Cardiac fibroblast (primary cell): ENCODE measurements around the gene SYNPO.
A peak's percentile ranks its signal among the peaks of the same experiment; 100 is the strongest.

Experiments
- DNase-seq, 2 donors: peaks; one replicate each; pipeline versions ENCODE4 v3.0.0 to v3.0.0-alpha.2; 2010; ENCODE audit warnings: low read depth in 2 of 2
- H3K4me3 ChIP-seq, 2 donors: replicated peaks in 1 of 2; 1 replicate in 1 of 2; 2 replicates in 1 of 2; pipeline ENCODE4 v1.5.1; 2011; ENCODE audit warnings: low read depth in 2 of 2, low read length in 2 of 2, mild to moderate bottlenecking in 2 of 2, moderate library complexity in 1 of 2
- TF ChIP-seq, protein P1 (sequence below): IDR thresholded peaks from one replicate; pipeline ENCODE4 v1.5.1; 2011; ENCODE audit warnings: low read depth, mild to moderate bottlenecking, low read length, inconsistent platforms

The SYNPO gene

GRCh38 chr5:150651382-150651781, 10.9 kb downstream of the SYNPO start:
- DNase-seq, result no peak
- H3K4me3 ChIP-seq, result no peak overlapping the region
- TF ChIP-seq, protein P1, sequence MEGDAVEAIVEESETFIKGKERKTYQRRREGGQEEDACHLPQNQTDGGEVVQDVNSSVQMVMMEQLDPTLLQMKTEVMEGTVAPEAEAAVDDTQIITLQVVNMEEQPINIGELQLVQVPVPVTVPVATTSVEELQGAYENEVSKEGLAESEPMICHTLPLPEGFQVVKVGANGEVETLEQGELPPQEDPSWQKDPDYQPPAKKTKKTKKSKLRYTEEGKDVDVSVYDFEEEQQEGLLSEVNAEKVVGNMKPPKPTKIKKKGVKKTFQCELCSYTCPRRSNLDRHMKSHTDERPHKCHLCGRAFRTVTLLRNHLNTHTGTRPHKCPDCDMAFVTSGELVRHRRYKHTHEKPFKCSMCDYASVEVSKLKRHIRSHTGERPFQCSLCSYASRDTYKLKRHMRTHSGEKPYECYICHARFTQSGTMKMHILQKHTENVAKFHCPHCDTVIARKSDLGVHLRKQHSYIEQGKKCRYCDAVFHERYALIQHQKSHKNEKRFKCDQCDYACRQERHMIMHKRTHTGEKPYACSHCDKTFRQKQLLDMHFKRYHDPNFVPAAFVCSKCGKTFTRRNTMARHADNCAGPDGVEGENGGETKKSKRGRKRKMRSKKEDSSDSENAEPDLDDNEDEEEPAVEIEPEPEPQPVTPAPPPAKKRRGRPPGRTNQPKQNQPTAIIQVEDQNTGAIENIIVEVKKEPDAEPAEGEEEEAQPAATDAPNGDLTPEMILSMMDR, result no peak

- no peak overlapping the region for H3K4me3 ChIP-seq
- no peak for DNase-seq
- TF ChIP-seq, protein P1, result no peak
Observed at GRCh38 chr5:150651924-150652671, 11.6 kb downstream of the SYNPO start.

DNA sequence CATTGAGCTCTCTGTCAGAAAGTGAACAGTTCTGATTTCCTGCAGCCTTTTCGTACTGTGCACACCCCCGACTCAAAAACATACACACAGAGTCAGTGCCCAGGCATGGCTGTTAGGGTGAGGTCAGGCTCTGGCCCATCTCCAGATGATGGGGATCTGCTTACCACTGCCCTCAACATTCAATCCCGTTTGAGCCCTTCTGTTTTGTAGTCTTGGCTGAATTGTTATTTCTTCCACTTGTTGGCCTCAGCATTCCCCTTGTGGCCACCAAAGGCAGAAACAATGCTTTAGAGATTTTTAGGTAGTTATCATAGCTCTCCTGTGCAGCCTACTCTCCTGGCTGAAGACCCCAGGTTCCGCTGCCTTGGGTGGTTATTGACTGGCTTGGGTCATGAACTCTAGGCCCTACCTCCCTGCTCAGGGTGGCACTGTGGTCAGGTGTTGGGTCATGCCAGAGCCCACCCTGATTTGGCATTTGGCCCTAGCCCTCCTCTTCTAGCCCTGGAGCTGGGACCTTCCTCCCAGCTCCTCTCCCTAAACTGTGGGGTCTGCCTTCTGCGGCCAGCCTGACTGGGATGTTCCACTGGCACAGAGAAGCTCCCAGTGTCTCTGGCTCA, 12.8 kb downstream of the SYNPO start:
- TF ChIP-seq, protein P1, result peak; percentile 52
- peak; percentile 51 to 60 for DNase-seq
- no peak overlapping the region for H3K4me3 ChIP-seq

DNA sequence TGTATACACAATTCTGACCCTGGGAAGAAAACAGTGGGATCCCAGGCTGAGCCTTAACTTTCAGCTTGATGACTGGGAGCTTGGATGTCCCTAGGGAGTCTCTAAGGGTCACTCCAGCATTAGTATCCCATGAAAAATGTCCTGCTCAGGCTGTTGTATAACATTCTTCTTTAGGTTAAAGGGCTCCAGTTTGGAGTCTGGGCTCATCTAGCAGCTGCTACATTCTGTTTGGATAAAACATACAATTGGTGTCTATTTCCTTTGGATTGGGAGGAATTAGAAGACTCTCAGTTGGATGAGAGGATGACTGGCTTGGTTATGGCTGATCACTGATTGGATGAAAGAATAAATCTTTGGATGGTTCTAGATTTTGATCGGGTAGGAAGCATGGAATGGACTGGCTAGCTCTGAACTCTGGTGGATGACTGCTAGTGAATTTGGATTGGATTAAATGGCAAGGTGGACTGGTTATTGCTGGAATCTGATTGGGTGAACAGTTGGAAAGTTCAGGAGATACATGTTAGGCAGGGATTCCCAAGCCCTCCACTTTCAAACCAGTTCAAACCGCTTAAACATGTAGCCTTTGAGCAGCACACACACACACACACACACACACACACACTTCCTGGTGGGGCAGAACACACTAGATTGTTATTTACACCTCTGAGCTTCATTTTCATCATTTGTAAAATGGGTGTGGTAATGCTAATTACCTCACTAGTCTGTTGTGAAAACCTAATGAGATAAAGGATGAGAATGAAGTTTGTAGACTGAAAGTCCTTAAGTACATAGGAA, 13.5 kb downstream of the SYNPO start:
- TF ChIP-seq, protein P1, result no peak
- DNase-seq, result no peak
- H3K4me3 ChIP-seq, result no peak overlapping the region

DNA sequence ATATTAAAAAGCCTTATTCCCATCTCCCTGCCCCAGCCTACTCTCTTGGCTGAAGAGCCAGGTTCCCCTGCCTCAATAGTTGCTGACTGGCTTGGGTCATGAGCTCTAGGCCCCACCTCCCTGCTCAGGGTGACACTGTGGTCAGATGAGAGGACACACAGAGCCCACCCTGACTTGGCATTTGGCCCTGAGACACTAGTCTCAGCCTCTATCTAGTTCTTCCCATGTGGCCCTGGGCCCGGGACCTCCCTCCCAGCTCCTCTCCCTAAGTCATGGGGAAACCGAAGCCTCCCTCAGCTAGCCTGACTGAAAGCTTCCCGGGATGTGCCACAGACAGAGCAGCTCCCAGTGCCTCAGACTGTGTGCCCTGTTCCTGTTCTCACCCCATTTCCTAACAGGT, 14.8 kb downstream of the SYNPO start:
- no peak overlapping the region for H3K4me3 ChIP-seq
- DNase-seq, result no peak
- TF ChIP-seq, protein P1, result no peak

DNA sequence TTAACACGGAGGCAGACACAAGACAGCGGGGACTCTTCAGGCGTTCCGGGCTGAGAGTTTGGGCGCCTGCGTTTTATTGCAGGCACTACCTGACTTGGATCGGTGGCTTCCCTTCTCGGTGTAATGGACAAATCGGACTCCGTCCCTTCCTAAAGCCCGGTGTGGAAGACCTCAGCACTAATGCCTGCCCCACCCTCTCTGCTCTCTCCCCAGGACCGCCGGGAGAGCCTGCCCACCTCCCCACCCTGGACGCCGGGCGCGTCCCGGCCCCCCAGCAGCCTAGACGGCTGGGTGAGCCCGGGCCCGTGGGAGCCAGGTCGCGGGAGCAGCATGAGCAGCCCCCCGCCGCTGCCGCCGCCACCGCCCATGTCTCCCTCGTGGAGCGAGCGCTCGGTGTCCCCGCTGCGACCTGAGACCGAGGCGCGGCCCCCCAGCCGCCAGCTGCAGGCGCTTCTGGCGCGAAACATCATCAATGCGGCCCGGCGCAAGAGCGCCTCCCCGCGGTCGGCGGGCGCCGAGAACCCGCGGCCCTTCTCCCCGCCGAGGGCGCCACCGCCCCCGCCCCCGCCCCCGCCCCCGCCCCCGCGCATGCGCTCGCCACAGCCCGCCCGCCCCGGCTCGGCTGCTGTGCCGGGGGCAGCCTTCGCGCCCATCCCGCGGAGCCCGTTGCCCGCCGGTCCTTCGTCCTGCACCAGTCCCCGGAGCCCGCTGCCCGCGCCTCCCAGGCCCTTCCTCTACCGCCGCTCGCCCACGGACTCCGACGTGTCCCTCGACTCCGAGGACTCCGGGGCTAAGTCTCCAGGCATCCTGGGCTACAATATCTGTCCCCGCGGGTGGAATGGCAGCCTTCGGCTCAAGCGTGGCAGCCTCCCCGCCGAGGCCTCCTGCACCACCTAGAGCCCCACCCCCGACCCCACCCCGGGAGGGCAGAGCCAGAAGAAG, 16.0 kb downstream of the SYNPO start:
- TF ChIP-seq, protein P1, result peak; percentile 46
- H3K4me3 ChIP-seq, result peak overlapping the region; percentile 32 to 59
- DNase-seq, result peak; percentile 53 to 68
